SU-DHL-6 (cell line): ENCODE measurements around the gene NTRK1.

ENCODE experiments used
- H2AFZ ChIP-seq: fragments of 200-600 bp; sonication (generic); 2 replicates; pipeline ENCODE4 v1.6.1; 2014; ENCODE audit warnings: low read depth, mild to moderate bottlenecking, moderate library complexity, mixed read lengths, antibody characterized with exemption, low read length; ENCODE audit not compliant: severe bottlenecking
- H3F3A ChIP-seq: fragments of 200-600 bp; shearing (Covaris generic); 2 replicates; pipeline ENCODE4 v1.6.0; 2016; ENCODE audit warnings: antibody characterized with exemption, mild to moderate bottlenecking; ENCODE audit not compliant: insufficient read depth
- H3K27ac ChIP-seq: fragments of 200-600 bp; sonication (generic); 2 replicates; pipeline ENCODE4 v1.5.1; 2016; ENCODE audit warnings: low read depth, mild to moderate bottlenecking, low read length, moderate library complexity, mixed read lengths
- H3K27me3 ChIP-seq: fragments of 200-600 bp; sonication (generic), shearing (Covaris generic); 2 replicates; pipeline ENCODE4 v1.6.0; 2014; ENCODE audit warnings: mild to moderate bottlenecking, low read length
- H3K36me3 ChIP-seq: fragments of 200-600 bp; sonication (generic); 2 replicates; pipeline ENCODE4 v1.6.1; 2014; ENCODE audit warnings: mild to moderate bottlenecking, low read length, mixed read lengths
- H3K4me2 ChIP-seq: fragments of 300-600, 200-600 bp; shearing (Covaris generic), sonication (generic); 2 replicates; pipeline ENCODE4 v1.6.0; 2014; ENCODE audit warnings: low read length, low read depth, mild to moderate bottlenecking; ENCODE audit not compliant: poor library complexity, severe bottlenecking
- H3K4me3 ChIP-seq: fragments of 200-600 bp; sonication (generic); 2 replicates; pipeline ENCODE4 v1.5.1; 2014; ENCODE audit warnings: antibody characterized with exemption, low read length, mild to moderate bottlenecking, mixed read lengths; ENCODE audit not compliant: insufficient read depth, poor library complexity, severe bottlenecking
- H3K79me2 ChIP-seq: fragments of 200-600 bp; sonication (generic); 2 replicates; pipeline ENCODE4 v1.6.1; 2014; ENCODE audit warnings: mild to moderate bottlenecking, low read length, moderate library complexity; ENCODE audit not compliant: insufficient read depth
- H3K9ac ChIP-seq: fragments of 200-600 bp; sonication (generic); 2 replicates; pipeline ENCODE4 v1.7.0; 2014; ENCODE audit warnings: mild to moderate bottlenecking, low read length
- H3K9me2 ChIP-seq: fragments of 200-600 bp; sonication (generic); replicated peaks from 2 replicates; pipeline ENCODE4 v1.6.1; 2014; ENCODE audit warnings: low read length; ENCODE audit not compliant: insufficient read depth
- H3K9me3 ChIP-seq: fragments of 200-600 bp; sonication (generic); 2 replicates; pipeline ENCODE4 v1.6.1; 2014; ENCODE audit warnings: low read length, mixed read lengths; ENCODE audit not compliant: insufficient read depth
- H4K20me1 ChIP-seq: fragments of 200-600 bp; sonication (generic); 2 replicates; pipeline ENCODE4 v1.6.1; 2014; ENCODE audit warnings: low read depth, mild to moderate bottlenecking, antibody characterized with exemption, low read length, moderate library complexity, mixed read lengths
- CTCF ChIP-seq: fragments of 200-600 bp; sonication (generic); IDR thresholded peaks from one replicate; pipeline ENCODE4 v1.5.1; 2017; ENCODE audit warnings: antibody characterized with exemption, mild to moderate bottlenecking, low read length, moderate library complexity; ENCODE audit not compliant: insufficient read depth, poor library complexity, severe bottlenecking
- EZH2phosphoT487 ChIP-seq: fragments of 200-600 bp; sonication (generic), shearing (Covaris generic); conservative IDR thresholded peaks from 2 replicates; pipeline ENCODE4 v1.6.1; 2018; ENCODE audit warnings: mild to moderate bottlenecking, antibody characterized with exemption, low read length, moderate library complexity, mixed read lengths

Gene NTRK1

GRCh38 chr1:156896490-156897033 is 35.9 kb downstream of the NTRK1 start:
- no peaks in the 10 kb centered on the region for H3K9me3 ChIP-seq
- H3K79me2 ChIP-seq: no peaks in the 10 kb centered on the region
- H4K20me1 ChIP-seq: no peaks in the 10 kb centered on the region
- H3F3A ChIP-seq: no peaks in the 10 kb centered on the region
- no peaks in the 10 kb centered on the region for H3K9me2 ChIP-seq
- 0 out of 2 replicates have a peak, but pooled peaks cover 2% of the 10 kb centered on the region for H3K27me3 ChIP-seq
- no peak overlapping the region for H2AFZ ChIP-seq
- H3K36me3 ChIP-seq: no peaks in the 10 kb centered on the region
- no peak overlapping the region for H3K4me2 ChIP-seq
- no peak overlapping the region for H3K4me3 ChIP-seq
- no peak for TF ChIP-seq EZH2phosphoT487
- TF ChIP-seq CTCF: no peak
- no peak overlapping the region for H3K9ac ChIP-seq
- H3K27ac ChIP-seq: no peak overlapping the region

GRCh38 chr1:156897078-156897825 is 36.6 kb downstream of the NTRK1 start:
- Histone ChIP-seq H3K4me2 (no peak overlapping the region), H3K27me3 (0 out of 2 replicates have a peak, but pooled peaks cover 2% of the 10 kb centered on the region), H3K27ac (no peak overlapping the region)

GRCh38 chr1:156898161-156898566 is 37.5 kb downstream of the NTRK1 start:
- H3K27ac ChIP-seq: no peak overlapping the region
- no peaks in the 10 kb centered on the region for H4K20me1 ChIP-seq
- TF ChIP-seq CTCF (no peak), EZH2phosphoT487 (no peak)
- no peak overlapping the region for H3K4me2 ChIP-seq
- no peak overlapping the region for H3K9ac ChIP-seq
- no peaks in the 10 kb centered on the region for H3K36me3 ChIP-seq
- H3K9me3 ChIP-seq: no peaks in the 10 kb centered on the region
- H2AFZ ChIP-seq: no peak overlapping the region
- H3K79me2 ChIP-seq: no peaks in the 10 kb centered on the region
- no peaks in the 10 kb centered on the region for H3F3A ChIP-seq
- H3K4me3 ChIP-seq: no peak overlapping the region
- 0 out of 2 replicates have a peak, but pooled peaks cover 2% of the 10 kb centered on the region for H3K27me3 ChIP-seq
- H3K9me2 ChIP-seq: no peaks in the 10 kb centered on the region

More at GRCh38 chr1:156897078-156897825, 36.6 kb downstream of the NTRK1 start:
- no peak for TF ChIP-seq EZH2phosphoT487
- TF ChIP-seq CTCF: no peak
- H2AFZ ChIP-seq: no peak overlapping the region
- no peaks in the 10 kb centered on the region for H3K9me3 ChIP-seq
- H3K9ac ChIP-seq: no peak overlapping the region
- no peaks in the 10 kb centered on the region for H4K20me1 ChIP-seq
- H3K36me3 ChIP-seq: no peaks in the 10 kb centered on the region
- no peaks in the 10 kb centered on the region for H3K9me2 ChIP-seq
- H3K4me3 ChIP-seq: no peak overlapping the region
- H3K79me2 ChIP-seq: no peaks in the 10 kb centered on the region
- H3F3A ChIP-seq: no peaks in the 10 kb centered on the region
